GM20431 (cell line): ENCODE data around the gene SCAI.

Experiments used
- in situ Hi-C: fragments of 300-500 bp; cut with MseI, MboI; formaldehyde crosslinking; loops from one replicate; pipeline ENCODE4 v1.15.0; 2020; ENCODE audit warnings: low sequenced_read_pairs; ENCODE audit not compliant: unreplicated experiment

SCAI gene

GRCh38 chr9:124908098-124908497 lies 235.2 kb downstream of the SCAI start:
- in situ Hi-C loops: no loop called here

- in situ Hi-C loops: no loop called here
Observed at GRCh38 chr9:124906966-124907365, 236.4 kb downstream of the SCAI start.

GRCh38 chr9:124899845-124900244 lies 243.5 kb downstream of the SCAI start:
- in situ Hi-C loops: no loop called here

- in situ Hi-C loops: no loop called here
Observed at GRCh38 chr9:124897570-124898460, 245.5 kb downstream of the SCAI start.

- in situ Hi-C loops: no loop called here
Observed at GRCh38 chr9:124894741-124895170, 248.6 kb downstream of the SCAI start.

- in situ Hi-C loops: no loop called here
Observed at GRCh38 chr9:124894035-124894740, 249.1 kb downstream of the SCAI start.
